CD4-positive, alpha-beta T cell treated with Interleukin-1 beta for 1 hour (primary cell): ENCODE measurements around the gene HHATL.

Experiments used
- DNase-seq, 2 donors: peaks; one replicate each; pipeline ENCODE4 v3.0.0-alpha.2; 2020 to 2022

HHATL gene

DNA sequence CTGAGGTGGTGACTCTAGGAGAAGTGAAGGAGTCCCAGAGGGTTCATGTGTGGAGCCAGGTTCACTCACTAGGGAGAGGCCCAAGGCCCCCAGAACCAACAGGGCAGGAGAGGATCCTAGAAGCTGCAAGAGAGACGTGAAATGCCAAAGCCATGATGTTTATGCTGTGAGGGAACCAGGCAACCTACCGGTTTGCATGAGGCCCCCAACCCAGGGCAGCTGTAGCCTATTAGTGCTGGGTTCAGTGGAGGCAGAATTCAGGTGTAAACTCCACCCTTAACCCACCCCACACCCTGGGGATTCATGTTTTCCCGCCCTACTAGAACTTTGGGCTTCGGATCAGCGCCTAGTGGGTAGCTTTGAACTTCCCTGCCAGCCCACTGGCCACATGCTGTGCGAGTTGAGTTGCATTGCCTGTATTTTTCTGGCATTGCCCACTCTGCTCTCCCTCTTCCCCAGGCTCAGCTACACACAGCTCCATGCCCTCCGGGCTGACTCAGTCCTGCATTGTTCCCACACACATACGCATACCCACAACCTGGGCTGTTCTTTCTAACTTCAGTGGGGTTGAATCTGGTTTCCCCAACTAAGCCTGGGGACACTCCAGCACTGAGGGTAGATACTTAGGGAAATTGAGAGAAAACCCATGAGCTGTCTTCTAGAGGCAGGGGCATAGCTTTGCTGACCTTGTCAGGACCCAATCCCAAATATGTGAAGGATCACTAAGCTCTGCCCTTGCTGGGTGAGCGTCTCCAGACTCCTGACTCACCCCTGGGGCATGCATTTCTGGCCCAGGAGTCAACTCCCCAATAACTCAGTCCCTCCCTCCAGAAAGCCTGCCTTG, 51.1 kb downstream of the HHATL start:
- no peak for DNase-seq

DNA sequence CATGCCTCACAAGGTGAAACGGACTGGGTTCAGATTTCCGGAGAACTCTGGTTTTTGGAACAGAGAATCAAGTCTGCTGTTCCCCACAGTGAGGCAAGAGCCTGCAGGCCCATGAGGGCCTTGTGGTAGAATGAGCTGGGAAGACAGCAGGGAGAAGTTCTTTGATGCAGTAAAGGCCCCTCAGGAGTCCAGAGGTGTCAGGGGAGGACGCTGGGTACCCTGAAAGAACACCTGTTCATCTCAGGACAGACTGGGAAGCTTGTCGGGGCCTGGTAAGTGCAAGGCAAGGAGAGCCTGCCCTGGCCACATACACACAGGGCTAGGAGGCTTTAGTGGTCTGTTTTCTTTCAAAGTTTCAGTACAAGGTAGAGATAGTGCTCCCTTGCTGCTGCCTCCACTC, 52.8 kb downstream of the HHATL start:
- no peak for DNase-seq

DNA sequence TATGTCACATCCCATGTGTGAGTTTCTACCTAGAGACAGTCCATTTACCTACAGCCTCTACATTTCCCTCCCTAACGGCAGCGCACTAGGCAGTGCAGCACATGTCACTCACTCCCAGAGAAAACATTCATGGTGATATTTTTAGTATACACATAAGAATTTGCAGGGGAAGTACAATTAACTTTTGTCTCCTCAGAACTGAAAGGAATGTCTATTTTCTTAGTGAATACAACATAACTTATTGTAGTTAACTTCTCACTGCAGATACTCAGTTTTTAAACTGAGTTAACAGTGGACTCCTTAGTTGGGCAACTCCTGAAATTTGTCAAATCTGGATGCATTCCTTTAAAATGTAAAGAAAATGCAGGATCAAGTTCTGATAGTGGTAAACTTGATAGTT, 53.6 kb downstream of the HHATL start:
- DNase-seq = no peak

DNA sequence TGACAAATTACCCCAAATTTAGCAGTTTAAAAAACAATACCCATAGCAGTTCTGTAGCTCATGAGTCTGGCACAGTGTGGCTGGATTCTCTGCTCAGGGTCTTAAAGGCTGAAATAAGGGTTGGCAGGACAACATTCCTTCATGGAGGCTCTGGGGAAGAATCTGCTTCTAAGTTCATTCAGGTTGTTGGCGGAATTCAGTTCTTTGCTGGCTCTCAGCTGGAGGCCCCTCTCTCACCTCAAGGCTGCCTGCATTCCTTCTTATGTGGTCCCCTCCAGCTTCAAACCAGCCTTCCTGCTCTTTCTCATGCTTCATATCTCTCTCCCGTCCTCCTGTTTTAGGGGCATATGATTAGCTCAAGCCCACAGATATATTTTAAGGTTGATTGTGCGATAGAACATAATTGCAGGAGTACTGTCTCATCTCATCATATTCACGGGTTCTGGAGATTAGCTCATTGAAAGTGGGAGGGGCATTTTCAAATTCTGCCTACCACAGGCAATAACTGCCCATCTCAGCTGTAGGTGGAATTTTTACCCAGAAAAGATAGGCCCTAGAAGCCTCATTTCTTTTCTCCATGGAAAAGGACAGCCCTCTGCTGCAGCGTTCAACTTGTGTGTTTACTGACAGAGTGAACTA, 54.7 kb downstream of the HHATL start:
- DNase-seq = no peak
